ENCODE measurements around the gene ANKRD53.

Gene ANKRD53

DNA sequence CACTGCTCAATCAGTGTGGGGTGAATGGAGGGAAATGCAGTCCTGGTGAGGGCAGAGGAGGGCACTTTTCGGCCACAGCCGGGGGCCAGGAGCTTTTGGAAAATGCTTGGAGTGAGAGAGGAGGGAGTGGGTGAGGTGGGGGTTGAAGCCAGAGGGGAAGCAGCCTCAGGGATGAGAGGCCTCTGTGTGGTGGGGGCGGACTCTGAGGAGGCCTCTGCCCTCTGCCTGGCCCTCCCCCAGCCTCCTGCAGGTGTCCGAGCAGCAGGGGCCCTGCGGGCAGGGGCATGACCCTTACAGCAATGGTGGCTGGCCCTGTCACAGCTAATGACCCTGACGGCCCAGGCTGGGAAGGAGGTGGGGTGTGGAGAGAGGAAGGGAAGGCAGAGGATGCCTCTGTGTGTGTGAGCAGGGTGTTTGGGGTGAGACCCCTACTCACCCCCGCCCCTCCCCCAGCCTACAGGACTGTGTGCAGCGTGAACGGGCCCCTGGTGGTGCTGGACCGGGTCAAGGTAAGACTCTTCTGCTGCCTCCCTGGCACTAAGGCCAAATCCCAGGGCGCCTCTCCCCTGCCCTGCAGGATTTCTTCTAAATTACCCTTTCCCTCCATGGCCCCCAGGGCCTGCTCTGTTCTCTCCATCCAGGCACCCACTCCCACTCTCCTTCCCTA lies 35.1 kb upstream of the ANKRD53 start:
- DNase-seq, result no peak

GRCh38 chr2:70944111-70944690 lies 34.2 kb upstream of the ANKRD53 start:
- DNase-seq, result no peak

- peak; percentile 22 to 61 for DNase-seq
Observed at GRCh38 chr2:70946832-70947442, 31.5 kb upstream of the ANKRD53 start.

DNA sequence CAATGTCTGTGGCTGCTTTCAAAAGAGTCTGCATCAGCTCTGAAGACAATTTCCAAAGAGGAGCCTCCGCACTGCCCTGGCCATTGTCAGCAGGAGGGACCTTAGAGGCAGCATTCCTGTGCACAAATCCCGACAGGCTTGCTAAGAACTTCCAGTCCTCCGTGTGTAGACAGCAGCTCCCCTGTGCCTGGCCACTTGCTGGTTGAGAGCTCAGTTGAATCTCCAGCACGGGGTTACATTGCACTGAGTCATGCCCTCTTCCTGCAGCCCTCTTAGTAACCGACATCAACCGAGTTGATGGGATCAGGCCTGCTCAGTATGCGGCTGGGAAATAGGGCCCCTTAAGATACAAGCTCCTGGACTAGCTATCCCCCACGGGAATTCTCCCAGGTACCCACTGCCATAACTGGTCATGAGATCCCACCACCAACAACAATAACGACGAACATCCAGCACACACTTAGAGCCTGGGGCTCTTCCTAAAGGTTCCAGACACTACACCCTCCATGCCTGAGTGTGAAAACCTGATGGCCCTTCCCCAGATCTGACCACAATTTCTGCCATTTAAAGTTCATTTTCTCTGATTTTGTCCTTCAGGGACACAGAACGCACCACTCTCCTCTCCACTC lies 30.8 kb upstream of the ANKRD53 start:
- DNase-seq, result no peak

GRCh38 chr2:70948337-70949003 lies 30.0 kb upstream of the ANKRD53 start:
- peak; percentile 66 to 81 for DNase-seq

DNA sequence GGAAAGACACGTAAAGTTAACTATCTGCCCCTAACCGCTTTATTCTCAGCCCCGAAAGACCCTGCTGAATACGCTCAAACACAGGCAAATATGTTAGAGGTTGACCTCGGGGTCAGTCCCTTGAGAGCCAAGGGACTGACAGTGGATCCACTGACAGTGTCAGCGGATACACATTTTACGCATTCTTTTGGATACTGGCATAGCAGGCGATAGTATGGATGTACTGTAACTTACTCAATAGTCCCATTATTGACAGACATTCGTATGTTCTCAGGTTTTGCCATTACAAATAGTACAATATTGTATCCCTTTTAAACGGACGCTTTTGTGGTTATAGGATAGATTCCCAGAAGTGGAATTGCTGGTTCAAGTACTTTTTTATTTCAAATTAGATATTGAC lies 29.3 kb upstream of the ANKRD53 start:
- DNase-seq, result no peak

GRCh38 chr2:70954886-70955285 lies 23.5 kb upstream of the ANKRD53 start:
- no peak for DNase-seq

DNA sequence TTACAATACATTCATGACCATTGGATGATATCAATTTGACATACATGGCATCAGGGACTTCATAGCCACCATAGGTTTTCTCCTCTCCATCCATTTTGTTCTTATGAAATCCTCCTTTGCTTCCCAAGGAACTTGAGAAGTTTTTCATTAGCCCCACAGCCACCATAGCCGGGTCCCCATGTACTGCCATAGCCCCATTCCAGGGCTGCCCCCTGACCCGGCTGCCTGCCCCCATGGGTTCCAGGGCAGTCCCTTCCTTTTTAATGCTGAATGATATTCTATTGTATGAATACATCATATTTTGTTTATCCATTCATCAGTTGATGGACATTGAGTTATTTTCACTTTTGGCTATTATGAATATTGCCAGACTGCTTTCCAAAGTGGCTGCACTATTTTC lies 22.3 kb upstream of the ANKRD53 start:
- DNase-seq, result no peak

- no peak for DNase-seq
Observed at GRCh38 chr2:70957798-70958197, 20.6 kb upstream of the ANKRD53 start.

GRCh38 chr2:70958759-70959158 lies 19.7 kb upstream of the ANKRD53 start:
- no peak for DNase-seq

DNA sequence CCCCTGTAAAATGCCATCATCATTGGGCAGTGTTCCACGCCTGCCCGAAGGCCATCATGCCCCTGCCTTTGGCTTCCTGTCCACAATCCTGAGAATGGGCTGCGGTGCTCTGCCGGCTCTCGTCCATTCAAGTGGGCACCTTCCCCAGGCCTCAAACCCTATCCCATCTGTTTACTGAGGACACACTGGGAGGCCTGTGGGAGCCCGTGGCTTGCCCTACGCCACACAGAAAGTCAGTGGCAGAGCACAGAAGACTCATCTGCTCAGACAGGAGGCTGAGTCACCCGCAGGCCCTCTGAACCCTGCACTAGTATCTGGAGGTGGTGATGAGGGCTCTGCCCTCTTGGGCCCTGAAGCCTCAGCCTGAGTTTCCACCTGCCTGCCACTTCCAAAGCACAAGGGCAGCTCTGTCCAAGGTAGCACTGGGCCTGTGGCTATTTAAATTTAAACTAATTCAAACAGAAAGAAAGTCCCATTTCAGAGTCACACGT lies 19.1 kb upstream of the ANKRD53 start:
- DNase-seq, result no peak

- no peak for DNase-seq
Observed at GRCh38 chr2:70959851-70960832, 18.3 kb upstream of the ANKRD53 start.

GRCh38 chr2:70960833-70961647 lies 17.4 kb upstream of the ANKRD53 start:
- DNase-seq, result no peak

DNA sequence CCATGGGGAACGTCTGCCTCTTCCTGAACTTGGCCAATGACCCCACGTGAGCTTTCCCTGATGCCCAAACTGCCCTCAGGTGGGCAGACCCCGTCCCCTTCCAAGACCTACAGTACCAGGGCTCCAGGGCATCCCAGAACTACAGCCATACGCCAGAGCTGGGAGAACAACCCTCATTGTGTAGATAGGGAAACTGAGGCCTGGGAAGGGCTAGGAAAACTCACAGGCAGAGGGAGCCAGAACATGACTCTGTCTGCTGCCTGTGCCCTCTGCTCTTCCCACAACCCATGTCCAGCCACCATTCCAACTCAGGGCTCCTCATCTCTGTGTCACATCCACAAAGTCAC lies 16.8 kb upstream of the ANKRD53 start:
- DNase-seq, result no peak

DNA sequence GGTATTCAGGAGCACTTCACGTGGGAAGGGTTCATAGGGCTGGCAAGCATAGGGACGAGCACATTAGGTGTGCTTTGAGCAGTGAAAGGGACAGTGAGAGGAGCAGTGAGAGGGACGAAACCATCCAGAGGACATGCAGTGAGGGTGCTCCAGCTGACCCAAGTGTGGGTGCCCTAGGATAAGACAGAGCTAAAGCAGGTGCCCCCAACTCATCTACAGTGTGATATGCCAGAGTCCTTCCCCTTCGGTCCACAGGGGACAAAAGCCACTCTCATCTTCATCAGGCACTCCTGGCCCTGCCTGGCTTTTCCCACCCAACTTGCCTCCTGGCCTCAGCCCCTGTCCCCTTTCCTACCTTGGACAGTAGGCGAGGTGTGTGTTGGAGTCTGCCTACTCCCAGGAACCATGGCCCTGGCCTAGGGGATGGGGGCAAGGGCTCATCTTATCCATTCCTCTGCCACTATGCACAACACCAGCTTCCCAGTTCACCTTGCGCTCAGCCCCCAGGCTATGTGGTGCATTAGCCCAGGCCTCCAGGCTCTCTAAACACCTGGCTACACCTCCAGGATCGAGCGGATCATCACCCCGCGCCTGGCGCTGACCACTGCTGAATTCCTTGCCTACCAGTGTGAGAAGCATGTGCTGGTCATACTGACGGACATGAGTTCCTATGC lies 16.1 kb upstream of the ANKRD53 start:
- DNase-seq, result no peak

- no peak for DNase-seq
Observed at GRCh38 chr2:70962885-70963878, 15.2 kb upstream of the ANKRD53 start.

- DNase-seq, result no peak
Observed at GRCh38 chr2:70964133-70964532, 14.3 kb upstream of the ANKRD53 start.

DNA sequence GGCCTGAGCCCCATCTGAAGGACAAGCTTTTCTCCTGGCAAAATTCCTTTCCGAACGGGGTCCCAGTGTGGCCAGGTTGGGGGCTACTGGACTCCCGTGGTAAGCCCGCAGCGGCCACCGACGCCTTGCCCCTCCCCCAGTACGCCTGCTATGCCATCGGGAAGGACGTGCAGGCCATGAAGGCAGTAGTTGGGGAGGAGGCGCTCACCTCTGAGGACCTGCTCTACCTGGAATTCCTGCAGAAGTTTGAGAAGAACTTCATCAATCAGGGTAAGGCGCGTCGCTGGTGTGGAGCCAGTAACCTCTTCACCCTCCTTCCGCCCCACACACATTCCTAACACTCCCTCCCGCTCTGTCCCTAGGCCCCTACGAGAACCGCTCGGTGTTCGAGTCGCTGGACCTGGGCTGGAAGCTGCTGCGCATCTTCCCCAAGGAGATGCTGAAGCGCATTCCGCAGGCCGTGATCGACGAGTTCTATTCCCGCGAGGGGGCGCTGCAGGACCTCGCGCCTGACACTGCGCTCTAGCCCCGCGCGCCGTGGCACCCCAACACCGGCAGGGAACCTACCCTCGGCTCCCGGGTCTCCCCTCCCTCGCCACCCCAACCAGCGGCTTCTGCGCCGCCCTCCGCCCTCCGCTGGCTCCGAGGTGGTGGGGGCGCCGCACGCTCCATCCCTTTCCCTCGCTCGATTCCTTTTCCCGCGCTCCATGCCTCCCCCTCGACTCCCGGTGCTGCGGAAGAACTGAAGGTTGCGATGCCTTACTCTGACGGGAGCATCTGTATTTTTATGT lies 13.6 kb upstream of the ANKRD53 start:
- no peak for DNase-seq

GRCh38 chr2:70965506-70965905 lies 12.9 kb upstream of the ANKRD53 start:
- DNase-seq, result no peak
